Measurements from ENCODE around the gene ZFX. TPM values are rescaled to one million over a fixed set of nuclear protein-coding genes. Genes with fewer than 3 reads are reported as not detected.

Gene ZFX
- total RNA-seq, 1 donor: 69.3 TPM

GRCh38 chrX:24241822-24242648, 92.5 kb downstream of the ZFX start:
- TF ChIP-seq, protein P1, sequence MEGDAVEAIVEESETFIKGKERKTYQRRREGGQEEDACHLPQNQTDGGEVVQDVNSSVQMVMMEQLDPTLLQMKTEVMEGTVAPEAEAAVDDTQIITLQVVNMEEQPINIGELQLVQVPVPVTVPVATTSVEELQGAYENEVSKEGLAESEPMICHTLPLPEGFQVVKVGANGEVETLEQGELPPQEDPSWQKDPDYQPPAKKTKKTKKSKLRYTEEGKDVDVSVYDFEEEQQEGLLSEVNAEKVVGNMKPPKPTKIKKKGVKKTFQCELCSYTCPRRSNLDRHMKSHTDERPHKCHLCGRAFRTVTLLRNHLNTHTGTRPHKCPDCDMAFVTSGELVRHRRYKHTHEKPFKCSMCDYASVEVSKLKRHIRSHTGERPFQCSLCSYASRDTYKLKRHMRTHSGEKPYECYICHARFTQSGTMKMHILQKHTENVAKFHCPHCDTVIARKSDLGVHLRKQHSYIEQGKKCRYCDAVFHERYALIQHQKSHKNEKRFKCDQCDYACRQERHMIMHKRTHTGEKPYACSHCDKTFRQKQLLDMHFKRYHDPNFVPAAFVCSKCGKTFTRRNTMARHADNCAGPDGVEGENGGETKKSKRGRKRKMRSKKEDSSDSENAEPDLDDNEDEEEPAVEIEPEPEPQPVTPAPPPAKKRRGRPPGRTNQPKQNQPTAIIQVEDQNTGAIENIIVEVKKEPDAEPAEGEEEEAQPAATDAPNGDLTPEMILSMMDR (IDR thresholded peaks at IDR 0.05; ENCODE audit: insufficient read depth, low read length): peak; percentile 27
- no peak overlapping the region for H3K4me3 ChIP-seq (ENCODE audit: low read depth, low read length)
- peak; percentile 53 for DNase-seq (ENCODE audit: low read depth)

- TF ChIP-seq, protein P1 (IDR thresholded peaks at IDR 0.05; ENCODE audit: insufficient read depth, low read length): no peak
- DNase-seq (ENCODE audit: low read depth): peak; percentile 93
- H3K4me3 ChIP-seq (ENCODE audit: low read depth, low read length): no peak overlapping the region
Observed at GRCh38 chrX:24242649-24243175, 93.2 kb downstream of the ZFX start.

GRCh38 chrX:24243188-24243587, 93.7 kb downstream of the ZFX start:
- TF ChIP-seq, protein P1 (IDR thresholded peaks at IDR 0.05; ENCODE audit: insufficient read depth, low read length): no peak
- no peak for DNase-seq (ENCODE audit: low read depth)

DNA sequence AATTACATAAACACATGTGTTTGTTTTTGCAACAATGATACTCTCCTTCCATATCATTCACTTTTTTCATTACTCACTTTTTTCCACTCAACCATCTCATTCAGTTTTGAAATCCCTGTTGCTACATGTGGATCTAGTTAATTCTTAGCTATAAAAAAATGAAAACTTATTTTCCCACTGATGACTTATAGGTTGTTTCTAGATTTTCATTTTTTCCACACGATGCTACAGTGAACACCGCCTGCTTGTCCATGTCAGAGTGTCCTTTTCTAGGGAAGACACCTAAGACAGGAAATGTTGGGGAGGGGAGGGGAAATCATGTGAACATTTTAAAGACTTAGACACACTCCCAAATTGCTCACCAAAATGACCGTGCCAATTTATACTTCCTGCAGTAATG, 94.2 kb downstream of the ZFX start:
- TF ChIP-seq, protein P1 (IDR thresholded peaks at IDR 0.05; ENCODE audit: insufficient read depth, low read length): no peak
- no peak overlapping the region for H3K4me3 ChIP-seq (ENCODE audit: low read depth, low read length)
- peak; percentile 64 for DNase-seq (ENCODE audit: low read depth)

More at GRCh38 chrX:24243188-24243587, 93.7 kb downstream of the ZFX start:
- H3K4me3 ChIP-seq (ENCODE audit: low read depth, low read length): no peak overlapping the region

DNA sequence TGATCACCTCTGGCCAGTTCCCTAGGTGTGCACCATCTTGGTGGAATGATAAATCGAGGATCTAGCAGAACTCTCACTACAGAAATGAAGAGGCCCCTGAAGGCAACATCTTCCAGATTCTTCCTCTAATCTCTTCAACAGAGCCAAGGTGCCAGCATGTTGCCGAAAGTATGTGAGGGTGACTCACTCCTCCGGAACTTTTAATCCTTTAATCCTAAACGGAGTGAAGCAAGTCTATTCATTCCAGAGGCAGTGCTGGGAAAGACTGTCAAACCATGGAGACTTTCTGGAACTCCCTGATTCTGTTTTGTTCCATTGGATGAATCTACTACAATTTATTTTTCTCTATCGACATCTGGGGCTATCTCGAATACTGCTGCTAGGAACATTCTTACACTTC, 95.7 kb downstream of the ZFX start:
- no peak overlapping the region for H3K4me3 ChIP-seq (ENCODE audit: low read depth, low read length)
- TF ChIP-seq, protein P1 (IDR thresholded peaks at IDR 0.05; ENCODE audit: insufficient read depth, low read length): no peak
- DNase-seq (ENCODE audit: low read depth): peak; percentile 84

GRCh38 chrX:24248042-24248441, 98.5 kb downstream of the ZFX start:
- TF ChIP-seq, protein P1 (IDR thresholded peaks at IDR 0.05; ENCODE audit: insufficient read depth, low read length): no peak
- no peak for DNase-seq (ENCODE audit: low read depth)
- no peak overlapping the region for H3K4me3 ChIP-seq (ENCODE audit: low read depth, low read length)

Data from fibroblast of the aortic adventitia (primary cell).